ENCODE measurements around the gene MEIS2.

Gene MEIS2

DNA sequence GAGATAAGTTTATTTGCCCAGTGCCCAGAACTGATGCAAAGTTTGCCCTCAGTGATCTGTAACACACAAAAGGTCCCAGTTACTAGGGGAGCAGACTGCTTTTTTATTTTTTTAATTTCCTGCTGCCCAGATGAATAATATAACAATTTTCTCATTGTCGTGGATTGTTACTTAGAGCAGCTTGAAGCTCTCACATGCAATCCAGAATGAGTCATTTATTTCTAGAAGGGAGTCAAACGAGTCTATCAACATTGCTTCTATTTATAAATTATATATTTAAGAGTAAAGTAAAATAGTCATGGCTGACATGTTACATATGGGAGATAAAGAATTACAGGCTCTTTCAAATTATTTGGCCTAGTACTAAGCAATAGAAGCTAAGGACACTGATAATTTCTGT is 41.3 kb downstream of the MEIS2 start:
- H3K9me3 ChIP-seq (ENCODE audit: control insufficient read depth, insufficient read depth, low read depth, low read length) = no peaks in the 10 kb centered on the region
- CTCF ChIA-PET = interaction anchor here (0.6 kb wide), 1 partner anchor 212 kb away, joined by 3 read pairs; no protein-coding TSS in a partner anchor
- peaks cover 3% of the 10 kb centered on the region; the same call in 1 of the 2 replicates for H3K4me1 ChIP-seq (ENCODE audit: control insufficient read depth, insufficient read depth, low read length)
- POLR2A ChIA-PET = no interaction called here
- H3K27ac ChIP-seq (ENCODE audit: extremely low read depth, low read depth, low read length) = no peak overlapping the region
- no peaks in the 10 kb centered on the region for H3K36me3 ChIP-seq (ENCODE audit: control insufficient read depth in 2 of 2, insufficient read depth in 1 of 2, low read length in 2 of 2)
- no peak overlapping the region for H3K4me3 ChIP-seq (ENCODE audit: low read depth, low read length)
- no peak for TF ChIP-seq ZNF704 (tag by site-specific recombination; IDR thresholded peaks at IDR 0.05)
- TF ChIP-seq KLF16 (tag by site-specific recombination; IDR thresholded peaks at IDR 0.05) = no peak
- TF ChIP-seq, protein P1, sequence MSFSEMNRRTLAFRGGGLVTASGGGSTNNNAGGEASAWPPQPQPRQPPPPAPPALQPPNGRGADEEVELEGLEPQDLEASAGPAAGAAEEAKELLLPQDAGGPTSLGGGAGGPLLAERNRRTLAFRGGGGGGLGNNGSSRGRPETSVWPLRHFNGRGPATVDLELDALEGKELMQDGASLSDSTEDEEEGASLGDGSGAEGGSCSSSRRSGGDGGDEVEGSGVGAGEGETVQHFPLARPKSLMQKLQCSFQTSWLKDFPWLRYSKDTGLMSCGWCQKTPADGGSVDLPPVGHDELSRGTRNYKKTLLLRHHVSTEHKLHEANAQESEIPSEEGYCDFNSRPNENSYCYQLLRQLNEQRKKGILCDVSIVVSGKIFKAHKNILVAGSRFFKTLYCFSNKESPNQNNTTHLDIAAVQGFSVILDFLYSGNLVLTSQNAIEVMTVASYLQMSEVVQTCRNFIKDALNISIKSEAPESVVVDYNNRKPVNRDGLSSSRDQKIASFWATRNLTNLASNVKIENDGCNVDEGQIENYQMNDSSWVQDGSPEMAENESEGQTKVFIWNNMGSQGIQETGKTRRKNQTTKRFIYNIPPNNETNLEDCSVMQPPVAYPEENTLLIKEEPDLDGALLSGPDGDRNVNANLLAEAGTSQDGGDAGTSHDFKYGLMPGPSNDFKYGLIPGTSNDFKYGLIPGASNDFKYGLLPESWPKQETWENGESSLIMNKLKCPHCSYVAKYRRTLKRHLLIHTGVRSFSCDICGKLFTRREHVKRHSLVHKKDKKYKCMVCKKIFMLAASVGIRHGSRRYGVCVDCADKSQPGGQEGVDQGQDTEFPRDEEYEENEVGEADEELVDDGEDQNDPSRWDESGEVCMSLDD (tag by site-specific recombination; IDR thresholded peaks at IDR 0.05) = no peak
- no peak for TF ChIP-seq BCL11A (tag by site-specific recombination; IDR thresholded peaks at IDR 0.05; ENCODE audit: low read depth)
- TF ChIP-seq, protein P2, sequence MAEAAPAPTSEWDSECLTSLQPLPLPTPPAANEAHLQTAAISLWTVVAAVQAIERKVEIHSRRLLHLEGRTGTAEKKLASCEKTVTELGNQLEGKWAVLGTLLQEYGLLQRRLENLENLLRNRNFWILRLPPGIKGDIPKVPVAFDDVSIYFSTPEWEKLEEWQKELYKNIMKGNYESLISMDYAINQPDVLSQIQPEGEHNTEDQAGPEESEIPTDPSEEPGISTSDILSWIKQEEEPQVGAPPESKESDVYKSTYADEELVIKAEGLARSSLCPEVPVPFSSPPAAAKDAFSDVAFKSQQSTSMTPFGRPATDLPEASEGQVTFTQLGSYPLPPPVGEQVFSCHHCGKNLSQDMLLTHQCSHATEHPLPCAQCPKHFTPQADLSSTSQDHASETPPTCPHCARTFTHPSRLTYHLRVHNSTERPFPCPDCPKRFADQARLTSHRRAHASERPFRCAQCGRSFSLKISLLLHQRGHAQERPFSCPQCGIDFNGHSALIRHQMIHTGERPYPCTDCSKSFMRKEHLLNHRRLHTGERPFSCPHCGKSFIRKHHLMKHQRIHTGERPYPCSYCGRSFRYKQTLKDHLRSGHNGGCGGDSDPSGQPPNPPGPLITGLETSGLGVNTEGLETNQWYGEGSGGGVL (tag by site-specific recombination; IDR thresholded peaks at IDR 0.05) = no peak
- TF ChIP-seq ZNF239 (tag by site-specific recombination; IDR thresholded peaks at IDR 0.05) = no peak
- TF ChIP-seq GLI4 (tag by site-specific recombination; IDR thresholded peaks at IDR 0.05) = no peak
- no peak for TF ChIP-seq GLIS2 (tag by site-specific recombination; IDR thresholded peaks at IDR 0.05)
- no peak for TF ChIP-seq ZNF501 (tag by site-specific recombination; IDR thresholded peaks at IDR 0.05)
- TF ChIP-seq ZNF2 (tag by site-specific recombination; IDR thresholded peaks at IDR 0.05) = no peak
- TF ChIP-seq ZNF114 (tag by site-specific recombination; IDR thresholded peaks at IDR 0.05) = no peak
- TF ChIP-seq MZF1 (tag by site-specific recombination; IDR thresholded peaks at IDR 0.05; ENCODE audit: borderline replicate concordance) = no peak
- TF ChIP-seq SETDB1 (IDR thresholded peaks at IDR 0.05; ENCODE audit: insufficient read length, low read length) = no peak
- no peak for TF ChIP-seq ZNF624 (tag by site-specific recombination; IDR thresholded peaks at IDR 0.05)
- TF ChIP-seq ZNF175 (tag by site-specific recombination; IDR thresholded peaks at IDR 0.05) = no peak
- no peak for TF ChIP-seq ZNF280D (tag by site-specific recombination; IDR thresholded peaks at IDR 0.05)

DNA sequence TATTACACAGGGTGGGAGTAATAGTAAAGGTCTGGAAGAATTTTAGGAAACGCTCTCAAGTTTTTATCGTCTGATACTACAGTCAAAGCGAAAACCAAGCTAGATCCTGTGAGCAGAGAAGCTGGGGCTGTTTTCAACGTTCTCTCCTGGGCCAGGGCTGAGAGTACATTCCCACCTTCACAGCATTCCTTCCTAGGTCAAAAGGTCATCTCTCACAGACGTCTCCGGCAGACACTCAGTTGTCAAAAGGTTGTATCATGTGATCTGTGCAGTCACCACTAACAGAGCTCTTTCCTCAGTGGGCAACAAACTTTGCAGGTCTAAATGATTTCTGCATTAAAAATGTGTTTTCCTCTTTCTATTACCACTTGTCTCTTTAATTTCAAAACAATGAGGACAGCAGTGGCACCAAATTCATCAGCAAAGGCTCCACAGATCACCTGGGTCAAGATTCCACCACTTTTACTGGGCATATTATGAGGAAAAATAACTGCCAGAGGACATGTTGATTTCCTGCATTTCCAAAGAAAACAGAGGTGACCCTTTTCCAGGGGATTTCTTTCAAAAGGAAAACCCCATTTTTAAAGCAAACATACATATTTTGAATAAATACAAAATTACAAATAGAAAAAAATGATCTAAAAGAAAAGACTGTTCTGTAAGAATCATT is 41.9 kb downstream of the MEIS2 start:
- Histone ChIP-seq H3K4me3 (ENCODE audit: low read depth, low read length) (no peak overlapping the region), H3K36me3 (ENCODE audit: control insufficient read depth in 2 of 2, insufficient read depth in 1 of 2, low read length in 2 of 2) (no peaks in the 10 kb centered on the region), H3K4me1 (ENCODE audit: control insufficient read depth, insufficient read depth, low read length) (peaks cover 3% of the 10 kb centered on the region; the same call in 1 of the 2 replicates), H3K27ac (ENCODE audit: extremely low read depth, low read depth, low read length) (no peak overlapping the region), H3K9me3 (ENCODE audit: control insufficient read depth, insufficient read depth, low read depth, low read length) (no peaks in the 10 kb centered on the region)
- ChIA-PET CTCF (no interaction called here), POLR2A (no interaction called here)
- TF ChIP-seq ZNF596 (tag by site-specific recombination; IDR thresholded peaks at IDR 0.05) (no peak), ZNF324 (tag by site-specific recombination; IDR thresholded peaks at IDR 0.05) (no peak), ZBTB1 (tag by site-specific recombination; IDR thresholded peaks at IDR 0.05) (no peak), GLI2 (tag by site-specific recombination; IDR thresholded peaks at IDR 0.05; ENCODE audit: borderline replicate concordance, low read depth) (no peak)
- TF ChIP-seq, protein P3, sequence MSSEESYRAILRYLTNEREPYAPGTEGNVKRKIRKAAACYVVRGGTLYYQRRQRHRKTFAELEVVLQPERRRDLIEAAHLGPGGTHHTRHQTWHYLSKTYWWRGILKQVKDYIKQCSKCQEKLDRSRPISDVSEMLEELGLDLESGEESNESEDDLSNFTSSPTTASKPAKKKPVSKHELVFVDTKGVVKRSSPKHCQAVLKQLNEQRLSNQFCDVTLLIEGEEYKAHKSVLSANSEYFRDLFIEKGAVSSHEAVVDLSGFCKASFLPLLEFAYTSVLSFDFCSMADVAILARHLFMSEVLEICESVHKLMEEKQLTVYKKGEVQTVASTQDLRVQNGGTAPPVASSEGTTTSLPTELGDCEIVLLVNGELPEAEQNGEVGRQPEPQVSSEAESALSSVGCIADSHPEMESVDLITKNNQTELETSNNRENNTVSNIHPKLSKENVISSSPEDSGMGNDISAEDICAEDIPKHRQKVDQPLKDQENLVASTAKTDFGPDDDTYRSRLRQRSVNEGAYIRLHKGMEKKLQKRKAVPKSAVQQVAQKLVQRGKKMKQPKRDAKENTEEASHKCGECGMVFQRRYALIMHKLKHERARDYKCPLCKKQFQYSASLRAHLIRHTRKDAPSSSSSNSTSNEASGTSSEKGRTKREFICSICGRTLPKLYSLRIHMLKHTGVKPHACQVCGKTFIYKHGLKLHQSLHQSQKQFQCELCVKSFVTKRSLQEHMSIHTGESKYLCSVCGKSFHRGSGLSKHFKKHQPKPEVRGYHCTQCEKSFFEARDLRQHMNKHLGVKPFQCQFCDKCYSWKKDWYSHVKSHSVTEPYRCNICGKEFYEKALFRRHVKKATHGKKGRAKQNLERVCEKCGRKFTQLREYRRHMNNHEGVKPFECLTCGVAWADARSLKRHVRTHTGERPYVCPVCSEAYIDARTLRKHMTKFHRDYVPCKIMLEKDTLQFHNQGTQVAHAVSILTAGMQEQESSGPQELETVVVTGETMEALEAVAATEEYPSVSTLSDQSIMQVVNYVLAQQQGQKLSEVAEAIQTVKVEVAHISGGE (tag by site-specific recombination; conservative IDR thresholded peaks at IDR 0.05; ENCODE audit: low read depth) = no peak

Measured in HEK293 (cell line).